Left lung (tissue), 10 donors: ENCODE results near the gene PDZD7. TPM values are rescaled to one million over a fixed set of nuclear protein-coding genes. Genes with fewer than 3 reads are reported as not detected.

Experiments
- ATAC-seq: fragments of 200-7000 bp; cut with Tn5 transposase; one replicate; pipeline ENCODE4 v1.9.1; 2020; ENCODE audit warnings: moderate library complexity
- DNase-seq, 4 donors: peaks; one replicate each; pipeline ENCODE4 v3.0.0-alpha.2; 2013 to 2020
- H3K27ac ChIP-seq, 2 donors: fragments of 200-600 bp; sonication (generic) in 1 of 2; one replicate each; pipeline versions ENCODE4 v1.5.0 to v1.8.0; 2020 to 2021
- H3K27me3 ChIP-seq, 2 donors: fragments of 200-600 bp; sonication (generic) in 1 of 2; one replicate each; pipeline versions ENCODE4 v1.5.0 to v1.8.0; 2020 to 2021
- H3K36me3 ChIP-seq, 2 donors: fragments of 200-600 bp; sonication (generic) in 1 of 2; one replicate each; pipeline versions ENCODE4 v1.5.0 to v1.8.0; 2020 to 2021
- H3K4me1 ChIP-seq, 2 donors: fragments of 200-600 bp; one replicate each; pipeline ENCODE4 v1.8.0; 2021
- H3K4me3 ChIP-seq, 2 donors: fragments of 200-600 bp; sonication (generic) in 1 of 2; one replicate each; pipeline versions ENCODE4 v1.5.0 to v1.8.0; 2020 to 2021; ENCODE audit warnings: mild to moderate bottlenecking in 1 of 2
- H3K9me3 ChIP-seq, 2 donors: fragments of 200-600 bp; sonication (generic) in 1 of 2; one replicate each; pipeline versions ENCODE4 v1.5.0 to v1.8.0; 2020 to 2021
- CTCF ChIP-seq, 2 donors: fragments of 200-600 bp; sonication (generic) in 1 of 2; IDR thresholded peaks; one replicate each; pipeline versions ENCODE4 v1.5.0 to v1.8.0; 2021; ENCODE audit warnings: antibody characterized with exemption in 2 of 2
- intact Hi-C, 2 donors: fragments of 100-400 bp; cut with DNase I; formaldehyde crosslinking; loops; one replicate each; pipeline versions ENCODE4 v1.11.2 to v1.14.2; 2022
- polyA plus RNA-seq, 6 donors: library from polyadenylated mRNA; unstranded; fragments of 120-200 nt; gene quantifications; one replicate each; pipeline ENCODE4 v1.2.1, GENCODE V29; 2013; ENCODE audit not compliant: insufficient read length in 6 of 6
- total RNA-seq, 2 donors: library from RNA; stranded (reverse); fragmentation: NEBNext Ultra II Directional; extraction: Animal tissue kit (Norgen Biotek cat#: 25700); gene quantifications; one replicate each; pipeline ENCODE4 v1.2.1, GENCODE V29; 2021
- donor health status: DM: no; HTN: yes; CAD: no.
- donor health status: DM: no; HTN: no; CAD: no.

The PDZD7 gene
- total and polyA plus RNA-seq, 8 donors, result 0.41 to 0.96 (median 0.71) TPM

GRCh38 chr10:101052285-101052684 lies 21.4 kb upstream of the PDZD7 start:
- intact Hi-C loops, result no loop called here
- ATAC-seq, result no peak

GRCh38 chr10:101050208-101051069 lies 19.5 kb upstream of the PDZD7 start:
- Histone ChIP-seq H3K9me3 (no peaks in the 10 kb centered on the region), H3K27me3 (peaks cover 39 to 63% of the 10 kb centered on the region in 2 donors), H3K4me1 (peaks cover 7 to 8% of the 10 kb centered on the region in 2 donors), H3K4me3 (no peak overlapping the region), H3K36me3 (no peaks in the 10 kb centered on the region), H3K27ac (no peak overlapping the region)
- ATAC-seq, result peak; percentile 90
- peak in 3 of 4 donors; percentile 55 to 94 (median 55) for DNase-seq
- TF ChIP-seq CTCF (IDR thresholded peaks at IDR 0.05), result peak; percentile 74 to 92
- intact Hi-C loops, result no loop called here

More at GRCh38 chr10:101052285-101052684, 21.4 kb upstream of the PDZD7 start:
- DNase-seq, result no peak
- no peaks in the 10 kb centered on the region for H3K36me3 ChIP-seq
- no peak overlapping the region for H3K4me3 ChIP-seq
- no peak overlapping the region for H3K27ac ChIP-seq
- peaks cover 7 to 8% of the 10 kb centered on the region in 2 donors for H3K4me1 ChIP-seq
- no peak for TF ChIP-seq CTCF (IDR thresholded peaks at IDR 0.05)
- no peaks in the 10 kb centered on the region for H3K9me3 ChIP-seq
- peaks cover 36 to 45% of the 10 kb centered on the region in 2 donors for H3K27me3 ChIP-seq

- DNase-seq, result no peak
- Histone ChIP-seq H3K4me3 (no peak overlapping the region), H3K36me3 (no peaks in the 10 kb centered on the region), H3K27ac (no peak overlapping the region), H3K4me1 (peaks cover 8 to 13% of the 10 kb centered on the region in 2 donors), H3K27me3 (peaks cover 39 to 67% of the 10 kb centered on the region in 2 donors), H3K9me3 (no peaks in the 10 kb centered on the region)
- TF ChIP-seq CTCF (IDR thresholded peaks at IDR 0.05), result no peak
- intact Hi-C loops, result no loop called here
- ATAC-seq, result peak; percentile 55
Observed at GRCh38 chr10:101047961-101048892, 17.3 kb upstream of the PDZD7 start.

GRCh38 chr10:101047268-101047667 lies 16.3 kb upstream of the PDZD7 start:
- peaks cover 39 to 67% of the 10 kb centered on the region in 2 donors for H3K27me3 ChIP-seq
- H3K27ac ChIP-seq, result no peak overlapping the region
- H3K9me3 ChIP-seq, result no peaks in the 10 kb centered on the region
- intact Hi-C loops, result no loop called here
- ATAC-seq, result no peak
- no peak for TF ChIP-seq CTCF (IDR thresholded peaks at IDR 0.05)
- no peak for DNase-seq
- no peak overlapping the region for H3K4me3 ChIP-seq
- H3K4me1 ChIP-seq, result peaks cover 8 to 20% of the 10 kb centered on the region in 2 donors
- H3K36me3 ChIP-seq, result no peaks in the 10 kb centered on the region
